IPS-18c (cell line): ENCODE measurements around the gene C8A.

Source experiments
- H3K4me3 ChIP-seq: 2 replicates; pipeline ENCODE4 v1.7.0; 2013; ENCODE audit warnings: low read depth, mild to moderate bottlenecking, low read length, moderate library complexity; ENCODE audit not compliant: insufficient read depth
- H3K9me3 ChIP-seq: one replicate; pipeline ENCODE4 v1.6.1; 2013; ENCODE audit warnings: mild to moderate bottlenecking, low read length, moderate library complexity; ENCODE audit not compliant: control insufficient read depth, insufficient read depth

C8A gene

DNA sequence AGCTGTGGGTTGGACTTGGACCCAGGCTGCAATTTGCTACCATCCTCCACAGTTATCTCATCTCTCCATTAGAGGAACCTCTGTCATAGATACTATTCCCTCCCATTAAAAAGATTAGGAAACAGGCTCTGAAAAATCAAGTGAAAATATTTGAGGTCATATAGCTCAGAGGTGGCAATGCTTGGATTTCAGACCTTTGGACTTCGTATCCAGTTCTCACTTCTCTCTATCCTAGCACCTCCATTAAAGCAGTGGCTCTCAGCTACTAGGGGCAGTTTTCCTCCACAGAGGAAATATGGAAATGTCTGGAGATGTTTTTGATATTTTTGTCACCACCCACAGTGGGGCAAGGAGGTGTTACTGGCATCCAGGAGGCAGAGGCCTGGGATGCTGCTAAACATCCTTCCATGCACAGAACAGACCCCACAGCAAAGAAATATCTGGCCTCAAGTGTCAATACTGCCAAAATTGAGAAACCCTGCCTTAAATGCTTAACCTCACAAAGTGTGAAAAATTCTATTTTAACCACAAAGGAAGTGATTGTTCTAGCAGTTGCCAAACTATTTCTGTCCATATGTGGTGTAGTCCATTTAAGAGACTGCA is 54.1 kb downstream of the C8A start:
- Histone ChIP-seq H3K9me3 (no peaks in the 10 kb centered on the region), H3K4me3 (no peak overlapping the region)

DNA sequence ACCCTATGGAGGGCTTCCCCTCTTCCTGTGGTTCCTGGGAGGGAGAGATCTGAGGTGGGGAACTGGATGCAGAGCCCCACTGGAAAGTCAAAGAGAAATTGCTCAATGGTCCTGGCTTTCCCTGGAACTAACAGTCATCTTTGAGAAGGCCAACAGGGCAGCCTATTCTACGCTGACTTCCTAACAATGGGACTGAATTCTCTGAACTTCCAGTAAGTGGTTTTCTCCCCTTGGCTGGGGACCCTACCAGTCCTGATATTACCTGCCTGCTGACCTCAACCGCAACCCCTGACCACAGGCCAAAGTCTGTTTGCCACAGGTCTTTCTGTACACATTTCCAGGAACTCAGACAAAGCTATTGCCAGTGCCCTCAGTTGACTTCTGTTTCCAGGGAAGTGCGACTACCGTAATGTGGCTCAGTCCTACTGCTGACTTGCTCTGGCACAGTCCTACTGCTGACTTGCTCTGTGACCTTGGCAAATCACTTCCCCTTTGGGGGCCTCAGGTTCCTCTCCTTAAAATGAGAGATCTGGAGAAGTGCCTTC is 55.9 kb downstream of the C8A start:
- Histone ChIP-seq H3K4me3 (no peak overlapping the region), H3K9me3 (no peaks in the 10 kb centered on the region)

DNA sequence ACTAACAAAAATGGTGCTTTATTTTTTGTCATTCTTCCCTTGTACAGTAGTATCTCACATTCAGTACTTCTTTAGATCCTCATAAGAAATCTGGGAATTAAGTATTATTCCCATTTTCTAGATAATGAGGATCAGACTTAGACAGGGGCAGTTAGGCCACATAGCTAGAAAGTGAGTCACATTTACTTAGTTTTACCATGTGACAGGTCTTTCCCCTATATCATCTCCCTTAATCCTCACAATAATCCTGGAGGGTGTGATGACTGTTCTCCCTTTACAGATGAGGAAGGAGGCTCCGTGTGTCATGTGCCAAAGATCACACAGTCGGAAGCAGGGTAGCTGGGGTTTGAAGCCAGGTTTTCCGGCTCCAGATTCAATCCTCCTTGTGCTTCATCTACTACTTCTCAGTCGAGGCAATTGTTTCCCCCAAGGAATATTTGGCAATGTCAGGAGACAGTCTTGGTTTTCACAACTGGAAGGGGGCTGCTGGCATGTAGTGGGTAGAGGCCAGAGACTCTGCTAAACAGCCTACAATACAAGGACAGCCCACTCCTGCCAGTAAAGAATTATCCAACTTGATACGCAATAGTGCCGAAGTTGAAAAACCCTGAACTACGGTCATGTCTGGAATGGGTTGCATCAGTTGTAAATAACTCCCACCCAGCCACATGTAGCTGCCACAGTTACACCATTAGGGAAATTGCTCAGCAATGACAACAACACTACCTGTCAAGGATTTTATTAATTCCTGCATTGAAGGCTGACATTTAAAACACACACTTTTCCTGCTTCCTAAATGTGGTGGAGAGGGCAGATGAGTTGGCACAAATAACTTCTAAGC is 56.7 kb downstream of the C8A start:
- Histone ChIP-seq H3K4me3 (no peak overlapping the region), H3K9me3 (no peaks in the 10 kb centered on the region)

DNA sequence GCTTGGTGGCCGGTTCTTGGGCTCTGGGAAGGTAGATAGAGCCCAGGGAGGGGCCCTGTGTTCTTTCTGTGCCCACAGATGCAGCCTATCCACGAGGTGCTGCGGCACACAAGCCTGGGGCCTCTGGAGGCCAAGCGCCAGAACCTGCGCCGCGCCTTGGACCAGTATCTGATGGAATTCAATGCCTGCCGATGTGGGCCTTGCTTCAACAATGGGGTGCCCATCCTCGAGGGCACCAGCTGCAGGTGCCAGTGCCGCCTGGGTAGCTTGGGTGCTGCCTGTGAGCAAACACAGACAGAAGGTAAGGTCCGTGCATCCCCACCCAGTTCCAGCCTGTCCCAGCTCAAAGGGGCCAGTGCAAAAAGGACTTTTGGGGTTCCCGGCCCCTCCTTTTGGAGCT is 57.7 kb downstream of the C8A start:
- Histone ChIP-seq H3K4me3 (no peak overlapping the region), H3K9me3 (no peaks in the 10 kb centered on the region)

DNA sequence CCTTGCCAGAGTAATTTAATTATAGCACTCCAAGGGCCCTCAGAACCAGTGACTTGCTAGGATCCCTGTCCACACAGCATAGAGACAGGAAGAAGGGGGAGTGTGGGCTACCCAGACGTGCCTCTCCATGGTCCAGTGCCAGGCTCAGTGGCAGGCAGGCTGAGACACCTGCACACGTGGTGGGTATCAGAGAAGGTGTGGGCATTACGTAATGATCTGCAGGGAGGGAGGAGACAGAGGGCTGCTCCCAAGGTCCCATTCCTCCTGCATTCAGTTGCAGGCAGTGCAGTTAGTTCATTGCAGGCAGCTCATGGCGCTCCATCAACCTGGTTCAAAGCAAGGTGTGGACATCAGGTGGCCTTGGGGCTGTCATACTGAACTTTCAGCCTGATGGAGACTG is 61.4 kb downstream of the C8A start:
- no peaks in the 10 kb centered on the region for H3K9me3 ChIP-seq
- no peak overlapping the region for H3K4me3 ChIP-seq

DNA sequence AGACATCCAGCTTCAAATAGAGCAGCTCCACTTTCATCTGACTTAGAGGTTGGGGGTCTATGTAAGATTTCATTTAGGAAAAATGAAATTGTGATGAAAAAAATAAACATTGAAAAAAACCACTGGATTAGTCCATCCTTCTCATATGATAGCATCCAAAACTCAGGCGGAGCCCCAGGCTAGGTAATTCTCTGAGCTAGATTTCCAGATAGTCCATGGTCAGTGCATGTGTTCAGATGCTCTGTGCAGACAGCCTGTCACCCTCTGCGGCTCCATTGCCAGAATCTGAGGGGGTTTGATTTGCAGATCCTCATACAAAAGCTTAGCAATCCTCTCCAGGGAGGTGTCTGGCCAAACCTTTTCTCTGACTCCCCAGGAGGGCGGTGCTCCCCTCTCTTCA is 62.0 kb downstream of the C8A start:
- no peaks in the 10 kb centered on the region for H3K9me3 ChIP-seq
- no peak overlapping the region for H3K4me3 ChIP-seq

DNA sequence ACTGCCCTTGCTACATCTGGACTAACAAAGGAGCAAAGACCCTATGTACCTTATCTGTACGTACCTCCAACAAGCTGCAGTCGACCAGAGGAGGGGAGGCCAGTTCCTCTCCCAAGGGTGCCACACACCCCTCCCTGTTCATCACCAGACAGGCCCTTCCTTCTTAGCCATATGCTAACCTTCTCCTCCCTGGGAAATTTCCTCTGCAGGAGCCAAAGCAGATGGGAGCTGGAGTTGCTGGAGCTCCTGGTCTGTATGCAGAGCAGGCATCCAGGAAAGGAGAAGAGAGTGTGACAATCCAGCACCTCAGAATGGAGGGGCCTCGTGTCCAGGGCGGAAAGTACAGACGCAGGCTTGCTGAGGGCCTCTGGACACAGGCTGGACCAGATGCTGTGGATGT is 62.8 kb downstream of the C8A start:
- Histone ChIP-seq H3K4me3 (no peak overlapping the region), H3K9me3 (no peaks in the 10 kb centered on the region)

DNA sequence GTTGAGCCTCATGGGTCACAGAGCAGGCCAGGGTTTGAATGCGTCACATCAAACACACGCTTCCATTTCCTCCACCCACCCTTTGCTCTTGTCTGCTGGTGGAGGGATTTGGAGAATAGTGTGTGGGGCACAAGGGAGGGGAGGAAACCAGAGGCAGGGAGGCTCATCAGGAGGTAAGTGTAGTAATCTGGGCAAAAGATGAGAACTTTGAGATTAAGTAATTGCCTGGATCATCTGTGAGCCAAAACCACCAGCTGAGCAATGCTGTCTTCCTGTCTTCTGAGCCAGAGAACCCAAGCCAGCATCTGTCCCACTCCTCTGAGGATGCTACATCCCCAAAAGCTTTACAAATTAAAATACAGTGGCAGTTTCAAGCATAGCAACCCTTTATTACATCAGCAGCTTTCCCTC is 66.0 kb downstream of the C8A start:
- Histone ChIP-seq H3K9me3 (no peaks in the 10 kb centered on the region), H3K4me3 (no peak overlapping the region)

DNA sequence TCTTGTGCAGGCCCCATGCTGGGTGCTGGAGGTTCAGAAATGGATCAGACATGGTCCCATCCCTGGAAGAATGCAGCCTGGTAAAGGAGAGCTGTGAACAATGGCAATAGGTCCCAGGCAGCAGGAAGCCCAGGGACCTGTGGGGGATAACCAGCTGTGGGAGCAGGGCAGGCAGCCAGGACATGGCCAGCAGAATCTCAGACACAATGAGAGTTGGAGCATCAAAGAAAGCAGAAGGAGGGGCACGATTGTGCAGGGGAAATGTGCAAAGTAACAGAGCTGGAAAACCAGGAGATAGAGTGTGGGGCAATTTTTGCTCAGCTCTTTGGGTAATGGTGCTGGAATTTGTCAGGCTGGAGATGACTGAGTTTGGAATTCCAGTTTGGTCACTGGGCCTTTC is 66.9 kb downstream of the C8A start:
- H3K4me3 ChIP-seq, result no peak overlapping the region
- H3K9me3 ChIP-seq, result no peaks in the 10 kb centered on the region

DNA sequence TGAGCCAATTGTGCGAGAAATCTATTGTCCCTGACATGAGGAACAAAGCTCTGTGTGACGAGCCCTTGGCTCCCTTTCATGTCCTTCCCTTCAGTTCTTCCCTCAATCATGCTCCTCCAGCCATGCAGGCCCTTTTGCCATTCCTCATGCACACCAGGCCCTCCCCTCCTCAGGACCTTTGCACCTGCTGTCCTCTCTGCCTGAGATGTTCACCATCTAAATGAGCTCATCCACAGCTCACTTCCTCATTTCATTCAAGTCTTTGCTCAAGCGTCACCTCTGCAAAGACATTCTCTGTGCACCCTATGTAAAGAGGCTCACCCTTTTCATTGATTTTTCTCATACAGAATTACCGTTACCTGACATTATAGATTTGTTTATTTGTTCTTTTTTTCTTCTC is 67.5 kb downstream of the C8A start:
- no peaks in the 10 kb centered on the region for H3K9me3 ChIP-seq
- H3K4me3 ChIP-seq, result no peak overlapping the region

DNA sequence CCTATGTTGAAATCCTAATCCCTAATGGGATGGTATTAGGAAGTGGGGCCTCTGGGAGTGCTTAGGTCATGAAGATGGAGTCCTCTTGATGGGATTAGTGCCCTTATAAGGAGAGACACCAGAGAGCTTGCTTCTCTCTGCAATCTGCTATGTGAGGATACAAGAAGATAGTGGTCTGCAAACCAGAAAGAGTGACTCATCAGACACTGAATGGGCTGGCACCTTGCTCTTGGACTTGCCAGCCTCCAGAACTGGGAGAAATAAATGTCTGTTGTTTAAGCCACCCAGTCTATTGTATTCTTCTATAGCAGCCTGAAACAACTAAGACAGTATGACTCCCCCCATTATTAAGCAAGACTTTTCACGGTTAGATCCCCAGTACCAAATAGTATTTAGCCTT is 67.9 kb downstream of the C8A start:
- H3K9me3 ChIP-seq, result no peaks in the 10 kb centered on the region
- no peak overlapping the region for H3K4me3 ChIP-seq

DNA sequence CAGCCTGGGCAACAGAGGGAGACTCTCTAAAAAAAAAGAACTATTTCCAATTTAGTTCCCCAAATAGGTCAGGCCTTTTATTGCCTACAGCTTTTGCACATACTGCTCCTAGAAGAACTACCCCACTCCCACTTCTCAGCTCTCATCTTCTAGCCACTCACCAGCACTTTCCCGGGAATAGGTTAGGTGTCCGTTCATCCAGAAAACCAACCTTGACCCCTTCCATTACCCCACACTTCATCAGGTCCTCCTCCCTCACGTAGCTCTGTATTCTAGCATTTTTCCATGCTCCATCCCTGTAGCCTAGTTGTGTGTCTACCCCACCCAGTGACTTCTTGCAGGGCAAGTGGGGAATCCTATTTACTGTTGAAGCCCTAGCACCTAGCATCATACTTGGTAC is 68.6 kb downstream of the C8A start:
- Histone ChIP-seq H3K9me3 (no peaks in the 10 kb centered on the region), H3K4me3 (no peak overlapping the region)

DNA sequence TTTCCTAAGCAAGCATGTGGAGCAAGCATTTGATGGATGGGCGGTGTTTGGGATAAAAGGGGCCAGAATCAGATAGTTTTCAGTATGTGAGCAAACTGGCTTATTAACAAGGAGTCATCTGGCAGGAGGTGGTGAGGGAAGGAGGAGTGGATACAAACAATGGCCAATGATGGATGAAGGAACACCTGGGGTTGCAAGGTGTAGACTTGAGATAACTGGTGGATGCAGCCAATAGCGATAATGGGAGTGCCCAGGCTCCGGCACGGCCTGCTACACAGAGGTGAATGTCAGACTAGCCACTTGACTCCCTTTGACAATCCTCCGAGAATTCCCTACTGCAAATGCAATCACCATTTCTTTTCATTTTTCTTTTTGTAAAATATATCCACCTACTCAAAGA is 69.5 kb downstream of the C8A start:
- H3K4me3 ChIP-seq, result no peak overlapping the region

DNA sequence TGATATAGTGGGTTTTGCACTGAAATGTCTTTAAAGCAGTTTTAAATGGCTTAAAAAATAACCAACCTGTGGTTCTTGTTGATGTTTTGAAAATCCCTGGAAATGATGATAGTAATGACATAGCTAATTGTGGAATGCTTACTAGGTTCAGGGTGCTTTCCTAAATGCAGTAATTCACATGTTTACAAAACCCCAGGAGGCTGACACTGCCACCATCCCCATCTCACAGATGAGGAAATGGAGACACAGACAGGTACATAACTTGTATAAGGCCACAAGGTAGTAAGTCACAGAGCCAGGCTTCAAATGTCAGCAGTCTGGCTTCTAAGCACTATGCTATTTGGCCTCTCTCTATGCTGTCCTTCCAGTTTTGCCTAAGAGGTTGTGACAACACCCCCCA is 70.6 kb downstream of the C8A start:
- Histone ChIP-seq H3K4me3 (no peak overlapping the region), H3K9me3 (no peaks in the 10 kb centered on the region)

More for the DNA sequence above, 69.5 kb downstream of the C8A start:
- no peaks in the 10 kb centered on the region for H3K9me3 ChIP-seq

DNA sequence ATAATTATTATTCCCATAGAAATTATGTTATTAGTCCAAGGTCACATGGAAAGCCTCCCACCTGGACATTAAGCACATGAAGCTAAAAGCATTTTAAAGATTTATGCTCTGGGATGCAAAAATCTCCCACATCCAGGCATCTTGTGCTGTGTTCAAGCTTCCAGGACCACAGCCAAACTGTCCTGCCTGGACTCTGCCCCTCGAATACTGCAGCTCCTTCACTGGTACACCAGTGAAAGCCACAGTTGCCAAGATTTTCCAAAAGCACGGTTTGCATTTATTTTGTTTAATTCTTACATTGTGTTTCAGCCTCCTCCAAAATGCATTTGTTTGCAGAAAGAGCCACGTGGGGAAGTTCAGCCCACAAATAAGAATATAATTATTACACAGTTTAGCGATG is 72.6 kb downstream of the C8A start:
- no peak overlapping the region for H3K4me3 ChIP-seq

DNA sequence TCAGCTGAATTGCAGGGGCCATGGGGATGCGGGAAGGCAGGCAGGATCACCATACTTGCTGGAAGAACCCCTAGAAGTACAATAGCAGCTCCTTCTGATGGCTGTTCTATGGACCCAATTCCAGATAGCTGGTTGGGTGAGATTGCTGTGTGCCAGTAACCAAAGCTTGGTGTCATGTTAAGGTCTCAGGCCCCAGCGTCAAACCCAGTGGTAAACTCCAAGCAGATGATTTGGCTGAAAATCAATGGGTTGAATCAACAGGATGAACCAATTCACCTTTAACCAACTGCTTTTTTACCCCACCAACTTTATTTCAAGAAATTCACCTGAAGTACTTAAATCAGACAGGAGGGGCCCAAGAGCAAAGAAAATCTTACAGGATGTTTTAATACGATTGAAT is 73.4 kb downstream of the C8A start:
- no peaks in the 10 kb centered on the region for H3K9me3 ChIP-seq
- H3K4me3 ChIP-seq, result no peak overlapping the region

More for the DNA sequence above, 72.6 kb downstream of the C8A start:
- no peaks in the 10 kb centered on the region for H3K9me3 ChIP-seq

DNA sequence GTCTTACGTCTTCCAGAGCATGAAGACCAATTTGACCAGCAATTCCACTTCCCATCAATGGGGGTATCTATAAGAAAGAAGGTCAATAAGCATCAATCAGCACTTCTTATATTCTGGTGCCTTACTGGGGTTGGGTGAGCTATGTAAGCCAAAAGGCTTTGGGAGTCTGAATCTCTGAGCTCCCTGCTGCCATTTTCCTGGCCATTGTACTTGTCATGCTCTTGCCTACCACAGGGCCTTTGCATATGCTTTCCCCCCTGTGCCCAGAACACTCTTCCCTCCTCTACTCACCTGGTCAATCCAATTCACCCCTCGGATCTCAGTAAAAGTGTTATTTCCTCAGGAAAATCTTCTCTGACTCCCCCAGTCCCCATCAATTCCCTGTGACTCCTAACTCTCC is 74.9 kb downstream of the C8A start:
- no peaks in the 10 kb centered on the region for H3K9me3 ChIP-seq
- no peak overlapping the region for H3K4me3 ChIP-seq

DNA sequence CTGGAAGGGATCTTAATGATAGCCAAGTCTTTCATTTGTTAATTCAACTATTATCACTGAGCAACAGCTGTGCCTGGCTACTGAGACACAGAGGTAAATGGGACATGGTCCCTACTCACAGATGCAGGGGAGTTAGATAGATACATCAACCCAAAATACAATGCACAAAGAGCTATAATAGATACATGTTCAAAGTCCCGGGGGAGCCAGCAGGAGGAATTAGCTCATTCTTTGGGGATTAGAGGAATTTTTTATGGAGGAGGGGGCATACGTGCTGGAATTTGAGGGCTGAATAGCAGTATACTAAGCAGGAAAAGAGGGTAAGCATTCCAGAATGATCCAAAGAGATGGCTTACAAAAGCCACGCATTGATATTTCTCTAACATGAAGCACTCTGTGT is 76.6 kb downstream of the C8A start:
- no peak overlapping the region for H3K4me3 ChIP-seq
- H3K9me3 ChIP-seq, result no peaks in the 10 kb centered on the region
